HepG2 (cell line): ENCODE measurements around the gene NCR3LG1. TPM values are rescaled to one million over a fixed set of nuclear protein-coding genes. Genes with fewer than 3 reads are reported as not detected.

ENCODE experiments used
- ATF7-NPFF ChIP-seq: sonication (generic); formaldehyde crosslinking; IDR thresholded peaks from 2 replicates; pipeline ENCODE4 v1.8.1; 2023; ENCODE audit warnings: mild to moderate bottlenecking, low read depth, missing genetic modification reagents, moderate library complexity
- GATAD1 ChIP-seq: IDR thresholded peaks from 2 replicates; pipeline ENCODE4 v1.6.1; 2016; ENCODE audit warnings: missing genetic modification reagents, missing compliant biosample characterization
- HNF4G ChIP-seq, 2 experiments: sonication (generic) in 1 of 2; formaldehyde crosslinking in 1 of 2; IDR thresholded peaks; 2 replicates each; pipeline versions ENCODE4 v1.4.0 to v1.6.1; 2011 to 2020; ENCODE audit warnings: borderline replicate concordance in 2 of 2, low read depth in 2 of 2, mild to moderate bottlenecking in 2 of 2, low read length in 1 of 2, missing genetic modification reagents in 1 of 2, moderate library complexity in 1 of 2
- NFYC ChIP-seq: IDR thresholded peaks from 2 replicates; pipeline ENCODE4 v1.6.1; 2016; ENCODE audit warnings: missing genetic modification reagents, missing compliant biosample characterization
- NR2F1 ChIP-seq, 2 experiments: fragments of 450-650 bp in 1 of 2; formaldehyde crosslinking in 1 of 2; IDR thresholded peaks; 2 replicates each; pipeline versions ENCODE4 v1.5.0 to v1.6.1; 2016 to 2020; ENCODE audit warnings: mild to moderate bottlenecking in 1 of 2, missing compliant biosample characterization in 1 of 2, missing genetic modification reagents in 1 of 2, moderate library complexity in 1 of 2
- POLR2AphosphoS5 ChIP-seq: IDR thresholded peaks from 2 replicates; pipeline ENCODE4 v1.6.1; 2012; ENCODE audit warnings: low read depth, low read length
- SNAPC2 ChIP-seq: sonication (generic); formaldehyde crosslinking; IDR thresholded peaks from 2 replicates; pipeline ENCODE4 v1.8.1; 2022; ENCODE audit warnings: mild to moderate bottlenecking, missing genetic modification reagents
- ZBTB10 ChIP-seq: sonication (generic); formaldehyde crosslinking; IDR thresholded peaks from 2 replicates; pipeline ENCODE4 v1.4.0; 2020; ENCODE audit warnings: missing genetic modification reagents, borderline replicate concordance
- ZNF17 ChIP-seq: sonication (generic); formaldehyde crosslinking; IDR thresholded peaks from 2 replicates; pipeline ENCODE4 v1.5.0; 2020; ENCODE audit warnings: mild to moderate bottlenecking, missing genetic modification reagents
- ZNF224 ChIP-seq: sonication (generic); formaldehyde crosslinking; IDR thresholded peaks from 2 replicates; pipeline ENCODE4 v1.5.0; 2020; ENCODE audit warnings: mild to moderate bottlenecking, missing genetic modification reagents
- ZNF3 ChIP-seq: IDR thresholded peaks from 2 replicates; pipeline ENCODE4 v1.7.0; 2017; ENCODE audit warnings: inconsistent platforms
- ZNF333 ChIP-seq: sonication (generic); formaldehyde crosslinking; IDR thresholded peaks from 2 replicates; pipeline ENCODE4 v1.4.0; 2020; ENCODE audit warnings: mild to moderate bottlenecking, missing genetic modification reagents, borderline replicate concordance
- polyA plus RNA-seq, 8 experiments: library from polyadenylated mRNA; depleted of rRNA in 3 of 8; stranded (reverse) in 7 of 8; unstranded in 1 of 8; fragments of >200 nt; fragmentation: Illumina TruSeq in 4 of 8; extraction: Trizol in 4 of 8; gene quantifications; 2 replicates each; pipeline versions ENCODE4 v1.2.1 to v1.2.3, GENCODE V29; 2011 to 2016; ENCODE audit warnings: low read depth in 4 of 8, missing spikeins in 1 of 8, mixed read lengths in 1 of 8; ENCODE audit not compliant: insufficient read depth in 1 of 8
- total RNA-seq, 5 experiments: library from RNA; depleted of rRNA; stranded (reverse); fragments of >200 nt; fragmentation: Illumina TruSeq; extraction: Trizol; gene quantifications; 2 replicates each; pipeline ENCODE4 v1.2.3, GENCODE V29; 2016; ENCODE audit warnings: low read depth in 1 of 5
- TF ChIP-seq, protein P1 (sequence below): sonication (generic); formaldehyde crosslinking; IDR thresholded peaks from 2 replicates; pipeline ENCODE4 v1.4.0; 2020; ENCODE audit warnings: missing genetic modification reagents
- TF ChIP-seq, protein P2 (sequence below): sonication (generic); formaldehyde crosslinking; IDR thresholded peaks from 2 replicates; pipeline ENCODE4 v1.4.0; 2020; ENCODE audit warnings: mild to moderate bottlenecking, missing genetic modification reagents
- TF ChIP-seq, protein P3 (sequence below): sonication (generic); formaldehyde crosslinking; IDR thresholded peaks from 2 replicates; pipeline ENCODE4 v1.5.0; 2020; ENCODE audit warnings: mild to moderate bottlenecking, low read depth, missing genetic modification reagents, borderline replicate concordance
- TF ChIP-seq, protein P4 (sequence below): IDR thresholded peaks from 2 replicates; pipeline ENCODE4 v1.6.1; 2016; ENCODE audit warnings: low read depth

The NCR3LG1 gene
- total and polyA plus RNA-seq, 2 of the 13 experiments (the other 11 are each of a cell fraction or from before 2014, with no cell fraction given), result 16.1 to 25.1 TPM

- TF ChIP-seq, protein P1, sequence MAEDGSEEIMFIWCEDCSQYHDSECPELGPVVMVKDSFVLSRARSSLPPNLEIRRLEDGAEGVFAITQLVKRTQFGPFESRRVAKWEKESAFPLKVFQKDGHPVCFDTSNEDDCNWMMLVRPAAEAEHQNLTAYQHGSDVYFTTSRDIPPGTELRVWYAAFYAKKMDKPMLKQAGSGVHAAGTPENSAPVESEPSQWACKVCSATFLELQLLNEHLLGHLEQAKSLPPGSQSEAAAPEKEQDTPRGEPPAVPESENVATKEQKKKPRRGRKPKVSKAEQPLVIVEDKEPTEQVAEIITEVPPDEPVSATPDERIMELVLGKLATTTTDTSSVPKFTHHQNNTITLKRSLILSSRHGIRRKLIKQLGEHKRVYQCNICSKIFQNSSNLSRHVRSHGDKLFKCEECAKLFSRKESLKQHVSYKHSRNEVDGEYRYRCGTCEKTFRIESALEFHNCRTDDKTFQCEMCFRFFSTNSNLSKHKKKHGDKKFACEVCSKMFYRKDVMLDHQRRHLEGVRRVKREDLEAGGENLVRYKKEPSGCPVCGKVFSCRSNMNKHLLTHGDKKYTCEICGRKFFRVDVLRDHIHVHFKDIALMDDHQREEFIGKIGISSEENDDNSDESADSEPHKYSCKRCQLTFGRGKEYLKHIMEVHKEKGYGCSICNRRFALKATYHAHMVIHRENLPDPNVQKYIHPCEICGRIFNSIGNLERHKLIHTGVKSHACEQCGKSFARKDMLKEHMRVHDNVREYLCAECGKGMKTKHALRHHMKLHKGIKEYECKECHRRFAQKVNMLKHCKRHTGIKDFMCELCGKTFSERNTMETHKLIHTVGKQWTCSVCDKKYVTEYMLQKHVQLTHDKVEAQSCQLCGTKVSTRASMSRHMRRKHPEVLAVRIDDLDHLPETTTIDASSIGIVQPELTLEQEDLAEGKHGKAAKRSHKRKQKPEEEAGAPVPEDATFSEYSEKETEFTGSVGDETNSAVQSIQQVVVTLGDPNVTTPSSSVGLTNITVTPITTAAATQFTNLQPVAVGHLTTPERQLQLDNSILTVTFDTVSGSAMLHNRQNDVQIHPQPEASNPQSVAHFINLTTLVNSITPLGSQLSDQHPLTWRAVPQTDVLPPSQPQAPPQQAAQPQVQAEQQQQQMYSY (CRISPR knock-in tag), result 0 out of 2 replicates have a peak, but pooled peaks have one; percentile 25
- TF ChIP-seq ZNF17 (no peak), NR2F1 (CRISPR knock-in tag; IDR thresholded peaks at IDR 0.05) (no peak), ZNF3 (CRISPR knock-in tag) (no peak), ZBTB10 (CRISPR knock-in tag) (no peak; the same call in 1 of the 2 replicates), POLR2AphosphoS5 (peak; percentile 72), ZNF333 (CRISPR knock-in tag) (peak; percentile 93; the same call in 1 of the 2 replicates), SNAPC2 (CRISPR knock-in tag) (no peak; the same call in 1 of the 2 replicates), GATAD1 (CRISPR knock-in tag) (peak; percentile 84; the same call in 1 of the 2 replicates), NFYC (CRISPR knock-in tag) (peak; percentile 33; the same call in 1 of the 2 replicates), HNF4G (IDR thresholded peaks at IDR 0.05; ENCODE audit: borderline replicate concordance, low read depth, low read length) (peak; percentile 91), HNF4G (CRISPR knock-in tag; IDR thresholded peaks at IDR 0.05; ENCODE audit: borderline replicate concordance, low read depth) (peak; percentile 93), ZNF224 (CRISPR knock-in tag) (0 out of 2 replicates have a peak, but pooled peaks have one; percentile 21), ATF7-NPFF (CRISPR knock-in tag) (peak; percentile 88)
- TF ChIP-seq, protein P2, sequence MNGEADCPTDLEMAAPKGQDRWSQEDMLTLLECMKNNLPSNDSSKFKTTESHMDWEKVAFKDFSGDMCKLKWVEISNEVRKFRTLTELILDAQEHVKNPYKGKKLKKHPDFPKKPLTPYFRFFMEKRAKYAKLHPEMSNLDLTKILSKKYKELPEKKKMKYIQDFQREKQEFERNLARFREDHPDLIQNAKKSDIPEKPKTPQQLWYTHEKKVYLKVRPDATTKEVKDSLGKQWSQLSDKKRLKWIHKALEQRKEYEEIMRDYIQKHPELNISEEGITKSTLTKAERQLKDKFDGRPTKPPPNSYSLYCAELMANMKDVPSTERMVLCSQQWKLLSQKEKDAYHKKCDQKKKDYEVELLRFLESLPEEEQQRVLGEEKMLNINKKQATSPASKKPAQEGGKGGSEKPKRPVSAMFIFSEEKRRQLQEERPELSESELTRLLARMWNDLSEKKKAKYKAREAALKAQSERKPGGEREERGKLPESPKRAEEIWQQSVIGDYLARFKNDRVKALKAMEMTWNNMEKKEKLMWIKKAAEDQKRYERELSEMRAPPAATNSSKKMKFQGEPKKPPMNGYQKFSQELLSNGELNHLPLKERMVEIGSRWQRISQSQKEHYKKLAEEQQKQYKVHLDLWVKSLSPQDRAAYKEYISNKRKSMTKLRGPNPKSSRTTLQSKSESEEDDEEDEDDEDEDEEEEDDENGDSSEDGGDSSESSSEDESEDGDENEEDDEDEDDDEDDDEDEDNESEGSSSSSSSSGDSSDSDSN (CRISPR knock-in tag), result peak; percentile 96
- TF ChIP-seq, protein P3, sequence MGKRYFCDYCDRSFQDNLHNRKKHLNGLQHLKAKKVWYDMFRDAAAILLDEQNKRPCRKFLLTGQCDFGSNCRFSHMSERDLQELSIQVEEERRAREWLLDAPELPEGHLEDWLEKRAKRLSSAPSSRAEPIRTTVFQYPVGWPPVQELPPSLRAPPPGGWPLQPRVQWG (CRISPR knock-in tag), result no peak
- TF ChIP-seq, protein P4, sequence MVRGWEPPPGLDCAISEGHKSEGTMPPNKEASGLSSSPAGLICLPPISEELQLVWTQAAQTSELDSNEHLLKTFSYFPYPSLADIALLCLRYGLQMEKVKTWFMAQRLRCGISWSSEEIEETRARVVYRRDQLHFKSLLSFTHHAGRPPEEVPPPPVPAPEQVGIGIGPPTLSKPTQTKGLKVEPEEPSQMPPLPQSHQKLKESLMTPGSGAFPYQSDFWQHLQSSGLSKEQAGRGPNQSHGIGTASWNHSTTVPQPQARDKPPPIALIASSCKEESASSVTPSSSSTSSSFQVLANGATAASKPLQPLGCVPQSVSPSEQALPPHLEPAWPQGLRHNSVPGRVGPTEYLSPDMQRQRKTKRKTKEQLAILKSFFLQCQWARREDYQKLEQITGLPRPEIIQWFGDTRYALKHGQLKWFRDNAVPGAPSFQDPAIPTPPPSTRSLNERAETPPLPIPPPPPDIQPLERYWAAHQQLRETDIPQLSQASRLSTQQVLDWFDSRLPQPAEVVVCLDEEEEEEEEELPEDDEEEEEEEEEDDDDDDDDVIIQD (CRISPR knock-in tag), result 0 out of 2 replicates have a peak, but pooled peaks have one; percentile 64
Measured at GRCh38 chr11:17352950-17353820, 1.6 kb downstream of the NCR3LG1 start (continued).
